GM06990 (cell line): Measurements from ENCODE around the gene CIB4.

Experiments used
- DNase-seq: peaks from one replicate; pipeline ENCODE4 v3.0.0-alpha.2; 2011; ENCODE audit not compliant: insufficient read length; ENCODE audit errors: extremely low read depth
- H3K27me3 ChIP-seq: replicated peaks from 2 replicates; pipeline ENCODE4 v1.6.0; 2011; ENCODE audit warnings: low read length; ENCODE audit not compliant: control insufficient read depth, insufficient read depth
- H3K36me3 ChIP-seq: 2 replicates; pipeline ENCODE4 v1.5.1; 2011; ENCODE audit warnings: low read length; ENCODE audit not compliant: control insufficient read depth, insufficient read depth
- H3K4me3 ChIP-seq: replicated peaks from 2 replicates; pipeline ENCODE4 v1.5.1; 2011; ENCODE audit warnings: low read depth, mild to moderate bottlenecking, control low read depth, low read length
- CTCF ChIP-seq: IDR thresholded peaks from 2 replicates; pipeline ENCODE4 v1.5.1; 2011; ENCODE audit warnings: low read length, control low read depth, mild to moderate bottlenecking, inconsistent platforms; ENCODE audit not compliant: insufficient read depth, poor library complexity, severe bottlenecking

The CIB4 gene

GRCh38 chr2:26574900-26575560 lies 66.1 kb downstream of the CIB4 start:
- no peak for DNase-seq
- Histone ChIP-seq H3K36me3 (no peaks in the 10 kb centered on the region), H3K27me3 (peaks cover 3% of the 10 kb centered on the region; the same call in 1 of the 2 replicates), H3K4me3 (no peak overlapping the region)
- no peak for TF ChIP-seq CTCF

- no peak overlapping the region for H3K4me3 ChIP-seq
- H3K27me3 ChIP-seq, result peaks cover 3% of the 10 kb centered on the region; the same call in 1 of the 2 replicates
- H3K36me3 ChIP-seq, result no peaks in the 10 kb centered on the region
- no peak for TF ChIP-seq CTCF
- DNase-seq, result no peak
Measured at GRCh38 chr2:26574066-26574899, 66.9 kb downstream of the CIB4 start.

- DNase-seq, result no peak
- Histone ChIP-seq H3K36me3 (no peaks in the 10 kb centered on the region), H3K4me3 (no peak overlapping the region), H3K27me3 (peaks cover 3% of the 10 kb centered on the region; the same call in 1 of the 2 replicates)
- TF ChIP-seq CTCF, result no peak
Measured at GRCh38 chr2:26573241-26573925, 67.8 kb downstream of the CIB4 start.

GRCh38 chr2:26572591-26572990 lies 68.6 kb downstream of the CIB4 start:
- no peak for DNase-seq
- TF ChIP-seq CTCF, result no peak
- H3K4me3 ChIP-seq, result no peak overlapping the region
- H3K36me3 ChIP-seq, result no peaks in the 10 kb centered on the region
- H3K27me3 ChIP-seq, result peaks cover 3% of the 10 kb centered on the region; the same call in 1 of the 2 replicates

- no peaks in the 10 kb centered on the region for H3K36me3 ChIP-seq
- peaks cover 4% of the 10 kb centered on the region; the same call in 1 of the 2 replicates for H3K27me3 ChIP-seq
Measured at GRCh38 chr2:26571316-26571715, 69.8 kb downstream of the CIB4 start.

More at GRCh38 chr2:26571316-26571715, 69.8 kb downstream of the CIB4 start:
- no peak for DNase-seq
- no peak for TF ChIP-seq CTCF
- H3K4me3 ChIP-seq, result no peak overlapping the region
